ENCODE measurements around the gene ORC3. TPM values are rescaled to one million over a fixed set of nuclear protein-coding genes. Genes with fewer than 3 reads are reported as not detected.

ORC3 gene
- total RNA-seq, 1 experiment from 2014 or later = 25.7 TPM

DNA sequence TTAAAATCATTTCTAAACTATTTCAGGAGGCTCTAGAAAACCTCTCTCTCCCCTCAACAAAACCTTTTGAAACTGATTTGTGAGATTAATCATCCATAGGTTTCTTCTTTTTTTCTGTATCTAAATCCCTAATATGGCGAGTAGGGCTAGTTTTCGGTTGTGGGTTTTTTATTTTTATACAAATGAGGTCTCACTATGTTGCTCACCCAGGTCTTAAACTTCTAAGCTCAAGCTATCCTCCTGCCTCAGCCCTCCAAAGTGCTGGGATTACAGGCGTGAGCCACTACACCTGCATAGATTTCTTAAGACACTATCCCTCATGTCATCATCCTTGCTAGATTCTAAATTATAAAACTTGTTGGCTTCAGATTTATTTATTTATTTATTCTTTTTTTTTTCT is 43.9 kb downstream of the ORC3 start:
- TF ChIP-seq EZH2 (IDR thresholded peaks at IDR 0.05; ENCODE audit: low read length, unreplicated experiment) (no peak), EZH2phosphoT487 (IDR thresholded peaks at IDR 0.05; ENCODE audit: borderline replicate concordance, low read length) (no peak)
- TF ChIP-seq, protein P1, sequence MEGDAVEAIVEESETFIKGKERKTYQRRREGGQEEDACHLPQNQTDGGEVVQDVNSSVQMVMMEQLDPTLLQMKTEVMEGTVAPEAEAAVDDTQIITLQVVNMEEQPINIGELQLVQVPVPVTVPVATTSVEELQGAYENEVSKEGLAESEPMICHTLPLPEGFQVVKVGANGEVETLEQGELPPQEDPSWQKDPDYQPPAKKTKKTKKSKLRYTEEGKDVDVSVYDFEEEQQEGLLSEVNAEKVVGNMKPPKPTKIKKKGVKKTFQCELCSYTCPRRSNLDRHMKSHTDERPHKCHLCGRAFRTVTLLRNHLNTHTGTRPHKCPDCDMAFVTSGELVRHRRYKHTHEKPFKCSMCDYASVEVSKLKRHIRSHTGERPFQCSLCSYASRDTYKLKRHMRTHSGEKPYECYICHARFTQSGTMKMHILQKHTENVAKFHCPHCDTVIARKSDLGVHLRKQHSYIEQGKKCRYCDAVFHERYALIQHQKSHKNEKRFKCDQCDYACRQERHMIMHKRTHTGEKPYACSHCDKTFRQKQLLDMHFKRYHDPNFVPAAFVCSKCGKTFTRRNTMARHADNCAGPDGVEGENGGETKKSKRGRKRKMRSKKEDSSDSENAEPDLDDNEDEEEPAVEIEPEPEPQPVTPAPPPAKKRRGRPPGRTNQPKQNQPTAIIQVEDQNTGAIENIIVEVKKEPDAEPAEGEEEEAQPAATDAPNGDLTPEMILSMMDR (conservative IDR thresholded peaks at IDR 0.05; ENCODE audit: low read depth, low read length) = no peak
- Histone ChIP-seq H3K9ac (ENCODE audit: low read length) (no peak overlapping the region), H3K4me3 (ENCODE audit: low read length) (no peak overlapping the region), H3K9me3 (ENCODE audit: low read length) (no peaks in the 10 kb centered on the region), H3K27me3 (ENCODE audit: low read length) (no peaks in the 10 kb centered on the region), H2AFZ (ENCODE audit: low read length) (no peak overlapping the region), H3K79me2 (ENCODE audit: low read length) (no peaks in the 10 kb centered on the region), H3K4me2 (ENCODE audit: low read length) (no peak overlapping the region), H3K27ac (ENCODE audit: low read length) (no peak overlapping the region), H3F3A (ENCODE audit: low read length, unreplicated experiment) (no peaks in the 10 kb centered on the region), H4K20me1 (ENCODE audit: low read length) (no peaks in the 10 kb centered on the region), H3K9me2 (replicated peaks; ENCODE audit: low read length) (no peaks in the 10 kb centered on the region), H3K4me1 (ENCODE audit: insufficient read depth, low read length) (no peaks in the 10 kb centered on the region), H3K36me3 (ENCODE audit: low read depth, low read length) (peaks cover 3% of the 10 kb centered on the region; the same call in 1 of the 2 replicates)
- ChIA-PET POLR2A (ENCODE audit: unreplicated experiment) (no interaction called here), CTCF (no interaction called here)
- no peak for ATAC-seq
- BruUV-seq (replicated peaks) = no TSS peak
- intact Hi-C loops (cut with micrococcal nuclease) = no loop called here
- DNase-seq = no peak

DNA sequence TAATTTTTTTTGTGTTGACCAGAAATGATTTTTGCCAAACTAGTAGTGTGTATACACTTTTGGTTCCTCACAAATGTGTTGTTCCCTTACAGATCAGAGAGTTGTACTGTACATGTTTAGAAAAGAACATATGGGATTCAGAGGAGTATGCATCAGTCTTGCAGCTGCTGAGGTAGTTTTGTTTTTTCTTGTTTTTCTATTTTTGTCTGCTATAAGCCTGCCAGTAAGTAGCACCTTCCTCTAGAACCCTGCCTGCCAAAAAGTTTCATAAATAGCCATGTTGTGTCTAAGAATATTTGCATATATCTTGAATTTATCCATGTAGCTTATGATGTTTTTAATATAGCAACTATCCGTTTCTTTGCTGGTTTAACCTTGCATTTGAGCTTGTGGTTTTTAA is 46.4 kb downstream of the ORC3 start:
- DNase-seq (no peak), ATAC-seq (no peak)
- Histone ChIP-seq H3K4me3 (ENCODE audit: low read length) (no peak overlapping the region), H3F3A (ENCODE audit: low read length, unreplicated experiment) (no peaks in the 10 kb centered on the region), H3K4me2 (ENCODE audit: low read length) (no peak overlapping the region), H3K36me3 (ENCODE audit: low read depth, low read length) (peaks cover 3% of the 10 kb centered on the region), H3K9ac (ENCODE audit: low read length) (no peak overlapping the region), H3K9me3 (ENCODE audit: low read length) (no peaks in the 10 kb centered on the region), H3K27me3 (ENCODE audit: low read length) (no peaks in the 10 kb centered on the region), H3K9me2 (replicated peaks; ENCODE audit: low read length) (no peaks in the 10 kb centered on the region), H4K20me1 (ENCODE audit: low read length) (no peaks in the 10 kb centered on the region), H3K27ac (ENCODE audit: low read length) (no peak overlapping the region), H2AFZ (ENCODE audit: low read length) (no peak overlapping the region), H3K79me2 (ENCODE audit: low read length) (no peaks in the 10 kb centered on the region), H3K4me1 (ENCODE audit: insufficient read depth, low read length) (no peaks in the 10 kb centered on the region)
- no TSS peak for BruUV-seq (replicated peaks)
- TF ChIP-seq, protein P1 (conservative IDR thresholded peaks at IDR 0.05; ENCODE audit: low read depth, low read length) = no peak
- TF ChIP-seq EZH2 (IDR thresholded peaks at IDR 0.05; ENCODE audit: low read length, unreplicated experiment) (no peak), EZH2phosphoT487 (IDR thresholded peaks at IDR 0.05; ENCODE audit: borderline replicate concordance, low read length) (no peak)
- CTCF ChIA-PET = no interaction called here
- intact Hi-C loops (cut with micrococcal nuclease) = no loop called here
- POLR2A ChIA-PET (ENCODE audit: unreplicated experiment) = no interaction called here

DNA sequence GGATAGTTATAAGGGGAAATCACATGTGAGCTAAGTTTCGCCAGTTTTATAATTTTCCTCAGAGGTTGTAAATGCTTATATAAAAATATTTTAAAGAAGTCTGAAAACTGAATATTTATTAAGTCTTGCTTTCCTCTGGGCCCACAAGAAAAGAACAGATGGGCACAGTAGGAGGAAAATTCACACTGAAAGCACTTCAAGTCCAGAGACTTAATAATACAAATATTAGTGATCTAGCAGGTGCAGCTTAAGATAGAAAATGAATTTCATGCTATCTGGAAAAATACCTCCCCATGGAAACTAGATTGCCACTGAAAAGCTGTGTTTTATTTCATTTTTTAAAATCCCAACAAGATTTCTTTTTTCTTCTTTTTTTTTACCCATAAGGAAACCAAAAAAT is 47.2 kb downstream of the ORC3 start:
- TF ChIP-seq, protein P1 (conservative IDR thresholded peaks at IDR 0.05; ENCODE audit: low read depth, low read length) = no peak
- no peak for TF ChIP-seq EZH2 (IDR thresholded peaks at IDR 0.05; ENCODE audit: low read length, unreplicated experiment)
- TF ChIP-seq EZH2phosphoT487 (IDR thresholded peaks at IDR 0.05; ENCODE audit: borderline replicate concordance, low read length) = no peak
- ChIA-PET POLR2A (ENCODE audit: unreplicated experiment) (no interaction called here), CTCF (no interaction called here)
- H3K9ac ChIP-seq (ENCODE audit: low read length) = no peak overlapping the region
- peaks cover 3% of the 10 kb centered on the region for H3K36me3 ChIP-seq (ENCODE audit: low read depth, low read length)
- no peaks in the 10 kb centered on the region for H3K9me3 ChIP-seq (ENCODE audit: low read length)
- H3K27ac ChIP-seq (ENCODE audit: low read length) = no peak overlapping the region
- BruUV-seq (replicated peaks) = no TSS peak
- no peaks in the 10 kb centered on the region for H3K79me2 ChIP-seq (ENCODE audit: low read length)
- intact Hi-C loops (cut with micrococcal nuclease) = no loop called here
- H3K4me3 ChIP-seq (ENCODE audit: low read length) = no peak overlapping the region
- no peak for DNase-seq
- H3K4me1 ChIP-seq (ENCODE audit: insufficient read depth, low read length) = no peaks in the 10 kb centered on the region
- H3K27me3 ChIP-seq (ENCODE audit: low read length) = no peaks in the 10 kb centered on the region
- no peaks in the 10 kb centered on the region for H3F3A ChIP-seq (ENCODE audit: low read length, unreplicated experiment)
- H2AFZ ChIP-seq (ENCODE audit: low read length) = no peak overlapping the region
- H3K9me2 ChIP-seq (replicated peaks; ENCODE audit: low read length) = no peaks in the 10 kb centered on the region
- no peaks in the 10 kb centered on the region for H4K20me1 ChIP-seq (ENCODE audit: low read length)
- ATAC-seq = no peak
- H3K4me2 ChIP-seq (ENCODE audit: low read length) = no peak overlapping the region

Measured in PC-3 (cell line).